Osteocyte (in vitro differentiated cells): ENCODE measurements around the gene SLC6A12. TPM values are rescaled to one million over a fixed set of nuclear protein-coding genes. Genes with fewer than 3 reads are reported as not detected.

ENCODE experiments used
- DNase-seq: peaks from one replicate; pipeline ENCODE4 v3.0.0; 2021; ENCODE audit warnings: mixed read lengths; ENCODE audit not compliant: unreplicated experiment; ENCODE audit errors: extremely low spot score
- H3K27ac Mint-ChIP-seq: one replicate; pipeline ENCODE4 v1.8.0; 2021; ENCODE audit warnings: mild to moderate bottlenecking, mixed read lengths; ENCODE audit not compliant: unreplicated experiment
- H3K27me3 Mint-ChIP-seq: one replicate; pipeline ENCODE4 v1.8.0; 2021; ENCODE audit warnings: mixed read lengths; ENCODE audit not compliant: unreplicated experiment
- H3K36me3 Mint-ChIP-seq: one replicate; pipeline ENCODE4 v1.8.0; 2021; ENCODE audit warnings: mixed read lengths; ENCODE audit not compliant: unreplicated experiment
- H3K4me1 Mint-ChIP-seq: one replicate; pipeline ENCODE4 v1.8.0; 2021; ENCODE audit warnings: mixed read lengths; ENCODE audit not compliant: unreplicated experiment
- H3K4me3 Mint-ChIP-seq: one replicate; pipeline ENCODE4 v1.8.0; 2021; ENCODE audit warnings: mild to moderate bottlenecking, moderate library complexity, mixed read lengths; ENCODE audit not compliant: unreplicated experiment
- H3K9me3 Mint-ChIP-seq: one replicate; pipeline ENCODE4 v1.8.0; 2021; ENCODE audit warnings: mixed read lengths; ENCODE audit not compliant: unreplicated experiment
- total RNA-seq: library from RNA; stranded (reverse); gene quantifications from 2 replicates; pipeline ENCODE4 v1.2.1, GENCODE V29; 2021
- TF ChIP-seq, protein P1 (sequence below): fragments of 200-600 bp; sonication (generic); IDR thresholded peaks from 2 replicates; pipeline ENCODE4 v1.5.0; 2021; ENCODE audit warnings: antibody characterized with exemption, mild to moderate bottlenecking, moderate library complexity

The SLC6A12 gene
- total RNA-seq, 1 donor from 2014 or later = not detected

DNA sequence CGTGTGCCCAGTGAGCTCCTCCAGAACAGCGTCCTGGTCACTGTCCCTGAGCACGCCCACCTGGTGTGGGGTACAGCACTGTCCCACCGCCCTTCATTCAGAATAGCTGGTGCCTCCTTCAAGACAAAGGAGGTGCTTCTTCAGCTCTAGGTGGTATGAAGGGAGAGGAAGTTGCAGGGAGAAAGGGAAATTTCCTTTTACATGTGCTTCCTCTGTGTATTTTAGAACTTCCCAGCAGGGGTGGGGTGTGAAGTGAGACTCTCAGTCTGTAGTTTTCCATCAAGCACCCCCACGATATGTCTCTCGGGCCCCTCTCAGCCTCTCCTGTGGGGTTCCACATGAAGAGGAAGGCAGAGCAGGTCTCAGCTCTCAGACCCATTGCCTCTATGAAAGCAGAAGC lies 1.2 kb upstream of the SLC6A12 start:
- Mint-ChIP-seq H3K4me3 (no peak overlapping the region), H3K4me1 (peaks cover 2% of the 10 kb centered on the region), H3K9me3 (no peaks in the 10 kb centered on the region), H3K27me3 (peaks cover 70% of the 10 kb centered on the region), H3K36me3 (no peaks in the 10 kb centered on the region), H3K27ac (no peak overlapping the region)
- TF ChIP-seq, protein P1, sequence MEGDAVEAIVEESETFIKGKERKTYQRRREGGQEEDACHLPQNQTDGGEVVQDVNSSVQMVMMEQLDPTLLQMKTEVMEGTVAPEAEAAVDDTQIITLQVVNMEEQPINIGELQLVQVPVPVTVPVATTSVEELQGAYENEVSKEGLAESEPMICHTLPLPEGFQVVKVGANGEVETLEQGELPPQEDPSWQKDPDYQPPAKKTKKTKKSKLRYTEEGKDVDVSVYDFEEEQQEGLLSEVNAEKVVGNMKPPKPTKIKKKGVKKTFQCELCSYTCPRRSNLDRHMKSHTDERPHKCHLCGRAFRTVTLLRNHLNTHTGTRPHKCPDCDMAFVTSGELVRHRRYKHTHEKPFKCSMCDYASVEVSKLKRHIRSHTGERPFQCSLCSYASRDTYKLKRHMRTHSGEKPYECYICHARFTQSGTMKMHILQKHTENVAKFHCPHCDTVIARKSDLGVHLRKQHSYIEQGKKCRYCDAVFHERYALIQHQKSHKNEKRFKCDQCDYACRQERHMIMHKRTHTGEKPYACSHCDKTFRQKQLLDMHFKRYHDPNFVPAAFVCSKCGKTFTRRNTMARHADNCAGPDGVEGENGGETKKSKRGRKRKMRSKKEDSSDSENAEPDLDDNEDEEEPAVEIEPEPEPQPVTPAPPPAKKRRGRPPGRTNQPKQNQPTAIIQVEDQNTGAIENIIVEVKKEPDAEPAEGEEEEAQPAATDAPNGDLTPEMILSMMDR = no peak
- no peak for DNase-seq

DNA sequence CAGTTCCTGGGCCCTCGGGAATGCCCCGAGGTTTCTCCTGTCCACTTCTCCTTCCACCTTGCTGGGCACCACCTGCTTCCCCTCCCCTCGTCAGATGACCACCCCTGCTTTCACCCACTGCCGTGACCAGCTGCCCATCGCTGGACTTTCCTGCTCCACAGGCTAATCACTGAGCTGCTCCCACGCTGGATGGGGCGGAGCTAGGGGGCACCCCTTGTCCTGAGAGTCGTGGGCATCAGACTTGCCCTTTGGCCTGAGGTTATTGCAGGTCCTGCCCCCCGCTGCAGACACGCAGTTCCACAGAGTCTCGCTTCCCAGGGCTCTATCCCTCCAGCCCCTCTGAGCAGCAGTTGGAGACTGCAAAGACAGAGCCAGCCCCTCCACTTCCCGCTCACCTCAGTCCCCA lies 427 bp downstream of the SLC6A12 start:
- Mint-ChIP-seq H3K4me1 (peaks cover 2% of the 10 kb centered on the region), H3K27me3 (peaks cover 78% of the 10 kb centered on the region), H3K9me3 (no peaks in the 10 kb centered on the region), H3K27ac (no peak overlapping the region), H3K36me3 (no peaks in the 10 kb centered on the region), H3K4me3 (no peak overlapping the region)
- no peak for DNase-seq
- TF ChIP-seq, protein P1 = no peak

DNA sequence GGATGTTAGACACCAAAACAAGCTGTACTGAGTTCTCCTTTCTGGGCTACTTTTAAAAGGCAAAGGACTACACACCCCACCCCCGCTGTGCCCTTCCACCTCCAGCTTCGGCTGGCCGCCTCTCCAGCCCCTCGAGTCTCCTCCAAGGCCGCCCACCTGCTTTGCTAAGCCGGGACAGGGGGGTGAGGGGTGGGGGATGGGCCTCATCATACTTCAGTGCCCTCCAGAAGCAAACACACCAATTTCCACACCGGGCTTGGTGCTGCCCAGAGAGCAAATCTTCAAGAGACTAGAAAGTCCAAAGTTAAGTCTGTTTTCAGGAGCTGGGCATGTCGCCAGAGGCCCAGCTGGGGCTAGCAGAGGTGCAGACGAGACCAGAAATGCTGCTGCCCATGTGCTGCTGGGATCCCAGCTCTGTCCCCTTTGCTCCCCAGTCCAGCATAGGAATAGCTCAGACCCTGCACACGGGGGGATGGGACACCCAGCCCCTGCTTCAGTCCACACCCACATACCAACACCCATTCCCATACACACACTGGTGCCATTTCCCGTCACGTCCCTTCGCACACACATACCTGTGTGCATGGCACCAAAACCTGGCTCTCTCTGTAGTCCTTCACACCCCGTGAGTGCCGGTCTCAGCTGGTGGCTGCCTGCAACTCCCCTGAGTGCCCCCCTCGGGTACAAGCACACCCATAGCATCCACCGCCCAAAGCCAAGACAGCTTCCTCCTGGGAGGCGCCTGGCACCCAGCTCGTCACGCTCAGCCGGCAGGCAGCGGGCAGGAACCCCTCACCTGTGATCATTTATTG lies 1.0 kb downstream of the SLC6A12 start:
- Mint-ChIP-seq H3K36me3 (no peaks in the 10 kb centered on the region), H3K27ac (no peak overlapping the region), H3K4me1 (peaks cover 2% of the 10 kb centered on the region), H3K4me3 (no peak overlapping the region), H3K9me3 (no peaks in the 10 kb centered on the region), H3K27me3 (peaks cover 82% of the 10 kb centered on the region)
- DNase-seq = no peak
- TF ChIP-seq, protein P1 = no peak

DNA sequence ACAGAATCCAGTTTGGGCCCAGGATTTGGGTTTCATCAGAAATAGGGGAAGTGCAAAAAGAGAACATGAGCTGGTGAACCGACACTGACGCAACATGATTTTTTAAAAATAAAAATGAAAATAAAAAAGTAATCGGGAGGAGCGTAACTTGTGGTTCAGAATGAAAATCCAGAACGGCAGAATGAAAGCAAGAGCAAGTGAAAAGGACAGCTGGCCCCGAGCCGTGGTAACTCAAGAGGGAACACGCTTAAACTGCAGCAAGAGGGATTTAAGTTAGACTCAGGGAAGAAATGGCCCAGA lies 1.6 kb downstream of the SLC6A12 start:
- Mint-ChIP-seq H3K4me1 (peaks cover 2% of the 10 kb centered on the region), H3K27me3 (peaks cover 83% of the 10 kb centered on the region), H3K4me3 (no peak overlapping the region), H3K36me3 (no peaks in the 10 kb centered on the region), H3K9me3 (no peaks in the 10 kb centered on the region), H3K27ac (no peak overlapping the region)
- no peak for DNase-seq
- TF ChIP-seq, protein P1 = no peak

DNA sequence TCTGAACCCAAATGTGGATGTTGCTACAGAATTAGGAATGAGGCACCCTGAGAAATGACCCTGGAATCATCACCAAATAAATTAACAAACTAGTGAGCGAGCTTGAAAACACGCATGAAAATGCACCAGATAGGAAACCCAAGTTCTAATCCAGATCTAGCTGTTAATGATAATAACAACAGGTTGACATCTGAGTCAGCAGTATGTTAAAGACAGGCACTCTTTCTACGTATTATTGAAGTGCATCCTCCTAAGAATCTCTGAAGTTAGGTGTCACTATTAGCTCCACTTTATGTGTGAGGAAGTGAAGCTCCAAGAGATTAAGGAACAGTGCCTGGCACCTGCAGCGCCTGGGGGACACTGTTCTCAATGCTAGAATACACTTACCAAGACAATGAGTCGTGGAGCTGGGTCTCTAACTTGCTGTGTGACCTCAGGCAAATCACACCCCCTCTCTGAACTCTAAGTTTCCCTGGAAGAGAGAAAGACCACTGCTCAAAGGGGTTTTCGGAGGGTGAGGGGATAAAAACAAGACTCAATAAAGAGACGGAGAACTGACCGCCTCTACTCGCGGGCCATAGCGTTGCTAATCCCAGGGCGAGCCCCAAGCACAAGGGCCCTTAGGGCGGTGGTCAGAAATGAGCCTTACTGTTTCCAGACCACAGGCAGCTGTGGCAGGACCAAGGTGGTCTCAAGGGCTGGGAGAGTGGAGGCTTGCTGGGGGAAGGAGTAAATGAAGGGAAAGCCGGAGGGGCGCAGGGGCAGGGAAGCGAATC lies 2.1 kb downstream of the SLC6A12 start:
- TF ChIP-seq, protein P1 = no peak
- no peaks in the 10 kb centered on the region for H3K36me3 Mint-ChIP-seq
- peaks cover 82% of the 10 kb centered on the region for H3K27me3 Mint-ChIP-seq
- H3K27ac Mint-ChIP-seq = no peak overlapping the region
- peaks cover 2% of the 10 kb centered on the region for H3K4me1 Mint-ChIP-seq
- no peaks in the 10 kb centered on the region for H3K9me3 Mint-ChIP-seq
- H3K4me3 Mint-ChIP-seq = no peak overlapping the region
- DNase-seq = no peak
